GM23338 (cell line): ENCODE results near the gene SETMAR. TPM values are rescaled to one million over a fixed set of nuclear protein-coding genes. Genes with fewer than 3 reads are reported as not detected.

Experiments used
- ATAC-seq: fragments of 200-7000 bp; cut with Tn5 transposase; 3 replicates; pipeline ENCODE4 v1.9.1; 2020
- DNase-seq: peaks from one replicate; pipeline ENCODE4 v3.0.0-alpha.2; 2015; ENCODE audit warnings: low spot score
- H2AFZ ChIP-seq: fragments of 200-600 bp; sonication (generic); 2 replicates; pipeline ENCODE4 v1.8.0; 2016; ENCODE audit warnings: antibody characterized with exemption, mild to moderate bottlenecking, moderate library complexity
- H3F3A ChIP-seq: fragments of 200-600 bp; sonication (generic); replicated peaks from 2 replicates; pipeline ENCODE4 v1.8.0; 2017; ENCODE audit warnings: antibody characterized with exemption, mixed run types, low read depth
- H3K27ac ChIP-seq: fragments of 200-600 bp; sonication (generic); 2 replicates; pipeline ENCODE4 v1.6.1; 2016; ENCODE audit warnings: low read depth
- H3K27me3 ChIP-seq: fragments of 200-600 bp; sonication (generic); 2 replicates; pipeline ENCODE4 v1.8.0; 2016; ENCODE audit warnings: mild to moderate bottlenecking, mixed run types, moderate library complexity; ENCODE audit not compliant: insufficient read depth
- H3K36me3 ChIP-seq: fragments of 200-600 bp; sonication (generic); 2 replicates; pipeline ENCODE4 v1.8.0; 2016; ENCODE audit warnings: mild to moderate bottlenecking; ENCODE audit not compliant: insufficient read depth
- H3K4me1 ChIP-seq: fragments of 200-600 bp; sonication (generic); 2 replicates; pipeline ENCODE4 v1.8.0; 2016; ENCODE audit warnings: mild to moderate bottlenecking, moderate library complexity; ENCODE audit not compliant: insufficient read depth
- H3K4me2 ChIP-seq: fragments of 200-600 bp; sonication (generic); 2 replicates; pipeline ENCODE4 v1.7.1; 2017; ENCODE audit warnings: mixed run types
- H3K4me3 ChIP-seq: fragments of 200-600 bp; sonication (generic); 2 replicates; pipeline ENCODE4 v1.6.1; 2016; ENCODE audit warnings: mixed run types
- H3K79me2 ChIP-seq: fragments of 200-600 bp; sonication (generic); replicated peaks from 2 replicates; pipeline ENCODE4 v1.8.0; 2017; ENCODE audit warnings: mild to moderate bottlenecking; ENCODE audit not compliant: insufficient read depth
- H3K9me2 ChIP-seq: fragments of 200-600 bp; sonication (generic); 2 replicates; pipeline ENCODE4 v1.8.0; 2017; ENCODE audit not compliant: insufficient read depth
- H4K20me1 ChIP-seq: fragments of 200-600 bp; sonication (generic); replicated peaks from 2 replicates; pipeline ENCODE4 v1.8.0; 2017; ENCODE audit warnings: mild to moderate bottlenecking; ENCODE audit not compliant: insufficient read depth
- H3K27ac Mint-ChIP-seq: 2 replicates; pipeline ENCODE4 v1.8.0; 2020; ENCODE audit warnings: inconsistent platforms, mild to moderate bottlenecking, moderate library complexity, mixed read lengths
- H3K27me3 Mint-ChIP-seq: 3 replicates; pipeline ENCODE4 v1.8.0; 2022; ENCODE audit warnings: low read depth, mild to moderate bottlenecking, moderate library complexity, mixed read lengths, inconsistent platforms; ENCODE audit not compliant: insufficient read depth, poor library complexity
- H3K36me3 Mint-ChIP-seq: 3 replicates; pipeline ENCODE4 v1.8.0; 2021; ENCODE audit warnings: low read depth, mild to moderate bottlenecking, inconsistent platforms, moderate library complexity, mixed read lengths
- H3K4me1 Mint-ChIP-seq: 3 replicates; pipeline ENCODE4 v1.8.0; 2020; ENCODE audit warnings: mild to moderate bottlenecking, inconsistent platforms, mixed read lengths
- H3K4me3 Mint-ChIP-seq: 3 replicates; pipeline ENCODE4 v1.8.0; 2021; ENCODE audit warnings: moderate library complexity, mild to moderate bottlenecking, inconsistent platforms, mixed read lengths
- H3K9me3 Mint-ChIP-seq: 3 replicates; pipeline ENCODE4 v1.8.0; 2020; ENCODE audit warnings: moderate library complexity, mild to moderate bottlenecking, inconsistent platforms, mixed read lengths
- CREB1 ChIP-seq: fragments of 250-450 bp; sonication (Bioruptor Pico); IDR thresholded peaks from 2 replicates; pipeline ENCODE4 v1.5.0; 2020; ENCODE audit warnings: low read depth, mild to moderate bottlenecking, moderate library complexity
- EZH2 ChIP-seq: fragments of 200-600 bp; sonication (generic); IDR thresholded peaks from one replicate; pipeline ENCODE4 v1.8.0; 2017; ENCODE audit warnings: antibody characterized with exemption, mild to moderate bottlenecking, low read depth; ENCODE audit not compliant: unreplicated experiment
- NANOG ChIP-seq: IDR thresholded peaks from 2 replicates; pipeline ENCODE4 v1.6.1; 2016; ENCODE audit warnings: antibody characterized with exemption, borderline replicate concordance
- POLR2AphosphoS5 ChIP-seq: IDR thresholded peaks from 2 replicates; pipeline ENCODE4 v1.6.1; 2016; ENCODE audit warnings: antibody characterized with exemption, low read depth
- ZNF114 ChIP-seq: fragments of 250-450 bp; sonication (Bioruptor Pico); IDR thresholded peaks from 2 replicates; pipeline ENCODE4 v1.5.0; 2020; ENCODE audit warnings: mild to moderate bottlenecking, moderate library complexity
- ZNF331 ChIP-seq: fragments of 250-450 bp; sonication (Bioruptor Pico); IDR thresholded peaks from 2 replicates; pipeline ENCODE4 v1.5.0; 2020; ENCODE audit warnings: low read depth, mild to moderate bottlenecking, moderate library complexity
- polyA plus RNA-seq: library from polyadenylated mRNA; unstranded; fragments of >200 nt; fragmentation: Nextera tagmentation; extraction: Ambion mirVana; gene quantifications from 2 replicates; pipeline ENCODE4 v1.2.1, GENCODE V29; 2016
- total RNA-seq: library from RNA; depleted of rRNA; stranded (reverse); fragments of >200 nt; shearing (Covaris generic); gene quantifications from 2 replicates; pipeline ENCODE4 v1.2.3, GENCODE V29; 2014
- TF ChIP-seq, protein P1 (sequence below): IDR thresholded peaks from one replicate; pipeline ENCODE4 v1.6.1; 2018; ENCODE audit warnings: antibody characterized with exemption; ENCODE audit not compliant: unreplicated experiment
- TF ChIP-seq, protein P2 (sequence below), 2 experiments: fragments of 200-600 bp in 1 of 2; sonication (generic) in 1 of 2; conservative IDR thresholded peaks; 2 replicates each; pipeline versions ENCODE4 v1.5.1 to v1.6.1; 2016 to 2017; ENCODE audit warnings: antibody characterized with exemption in 2 of 2, low read depth in 2 of 2, mild to moderate bottlenecking in 2 of 2, moderate library complexity in 1 of 2

Gene SETMAR
- total and polyA plus RNA-seq, 2 experiments from 2014 or later = 11.2 to 19.8 TPM

DNA sequence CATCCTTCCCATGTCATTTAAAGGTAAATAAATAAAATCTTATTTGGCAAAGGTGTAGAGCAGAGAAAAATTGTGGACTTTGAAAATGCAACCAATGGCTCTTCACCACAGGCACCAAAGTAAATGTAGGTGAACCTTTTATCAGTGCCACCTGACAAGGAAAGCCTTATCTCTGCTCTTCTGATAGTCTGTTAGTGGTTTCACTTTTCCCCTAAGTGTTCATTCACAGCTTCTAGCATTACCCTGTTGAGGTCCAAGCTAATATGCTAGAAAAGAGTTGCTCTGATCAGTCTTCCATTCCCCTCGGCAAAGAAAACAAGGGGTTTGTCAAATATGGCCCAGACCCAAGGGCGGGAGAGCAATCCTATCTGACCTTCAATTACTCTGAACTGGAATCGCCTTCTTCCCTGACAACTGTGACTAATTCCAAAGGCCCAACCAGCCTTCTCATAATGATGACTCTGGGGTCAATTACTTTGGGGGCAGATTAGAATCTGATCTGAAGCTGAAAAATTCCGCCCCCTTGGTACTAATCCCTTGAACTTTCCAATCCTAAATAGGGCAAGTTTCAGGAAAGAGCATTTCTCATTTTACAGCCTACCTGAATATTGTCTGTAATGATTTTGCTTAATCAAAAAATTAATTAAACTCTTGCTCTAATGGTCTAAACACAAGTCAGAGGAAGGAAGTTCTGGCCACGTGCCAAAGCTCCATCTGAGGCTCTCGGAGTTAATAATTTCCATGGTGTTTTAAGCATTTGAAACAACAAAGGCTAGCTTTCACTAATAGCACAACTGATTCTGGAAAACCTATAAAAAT is 52.4 kb downstream of the SETMAR start:
- Histone ChIP-seq H2AFZ (no peak overlapping the region), H4K20me1 (no peaks in the 10 kb centered on the region), H3K4me3 (no peak overlapping the region), H3K9me2 (no peaks in the 10 kb centered on the region), H3K36me3 (no peaks in the 10 kb centered on the region), H3K79me2 (no peaks in the 10 kb centered on the region), H3K4me1 (no peaks in the 10 kb centered on the region), H3K27ac (no peak overlapping the region), H3K4me2 (no peak overlapping the region), H3F3A (no peaks in the 10 kb centered on the region), H3K27me3 (no peaks in the 10 kb centered on the region)
- ATAC-seq = no peak
- Mint-ChIP-seq H3K36me3 (no peaks in the 10 kb centered on the region), H3K9me3 (no peaks in the 10 kb centered on the region), H3K27ac (no peak overlapping the region), H3K4me1 (no peaks in the 10 kb centered on the region; the same call in 2 of the 3 replicates), H3K27me3 (no peaks in the 10 kb centered on the region), H3K4me3 (no peak overlapping the region)
- no peak for TF ChIP-seq EZH2
- no peak for TF ChIP-seq ZNF114 (CRISPR knock-in tag)
- no peak for TF ChIP-seq CREB1 (CRISPR knock-in tag)
- no peak for TF ChIP-seq ZNF331
- TF ChIP-seq, protein P1, sequence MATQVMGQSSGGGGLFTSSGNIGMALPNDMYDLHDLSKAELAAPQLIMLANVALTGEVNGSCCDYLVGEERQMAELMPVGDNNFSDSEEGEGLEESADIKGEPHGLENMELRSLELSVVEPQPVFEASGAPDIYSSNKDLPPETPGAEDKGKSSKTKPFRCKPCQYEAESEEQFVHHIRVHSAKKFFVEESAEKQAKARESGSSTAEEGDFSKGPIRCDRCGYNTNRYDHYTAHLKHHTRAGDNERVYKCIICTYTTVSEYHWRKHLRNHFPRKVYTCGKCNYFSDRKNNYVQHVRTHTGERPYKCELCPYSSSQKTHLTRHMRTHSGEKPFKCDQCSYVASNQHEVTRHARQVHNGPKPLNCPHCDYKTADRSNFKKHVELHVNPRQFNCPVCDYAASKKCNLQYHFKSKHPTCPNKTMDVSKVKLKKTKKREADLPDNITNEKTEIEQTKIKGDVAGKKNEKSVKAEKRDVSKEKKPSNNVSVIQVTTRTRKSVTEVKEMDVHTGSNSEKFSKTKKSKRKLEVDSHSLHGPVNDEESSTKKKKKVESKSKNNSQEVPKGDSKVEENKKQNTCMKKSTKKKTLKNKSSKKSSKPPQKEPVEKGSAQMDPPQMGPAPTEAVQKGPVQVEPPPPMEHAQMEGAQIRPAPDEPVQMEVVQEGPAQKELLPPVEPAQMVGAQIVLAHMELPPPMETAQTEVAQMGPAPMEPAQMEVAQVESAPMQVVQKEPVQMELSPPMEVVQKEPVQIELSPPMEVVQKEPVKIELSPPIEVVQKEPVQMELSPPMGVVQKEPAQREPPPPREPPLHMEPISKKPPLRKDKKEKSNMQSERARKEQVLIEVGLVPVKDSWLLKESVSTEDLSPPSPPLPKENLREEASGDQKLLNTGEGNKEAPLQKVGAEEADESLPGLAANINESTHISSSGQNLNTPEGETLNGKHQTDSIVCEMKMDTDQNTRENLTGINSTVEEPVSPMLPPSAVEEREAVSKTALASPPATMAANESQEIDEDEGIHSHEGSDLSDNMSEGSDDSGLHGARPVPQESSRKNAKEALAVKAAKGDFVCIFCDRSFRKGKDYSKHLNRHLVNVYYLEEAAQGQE = no peak
- TF ChIP-seq, protein P2, sequence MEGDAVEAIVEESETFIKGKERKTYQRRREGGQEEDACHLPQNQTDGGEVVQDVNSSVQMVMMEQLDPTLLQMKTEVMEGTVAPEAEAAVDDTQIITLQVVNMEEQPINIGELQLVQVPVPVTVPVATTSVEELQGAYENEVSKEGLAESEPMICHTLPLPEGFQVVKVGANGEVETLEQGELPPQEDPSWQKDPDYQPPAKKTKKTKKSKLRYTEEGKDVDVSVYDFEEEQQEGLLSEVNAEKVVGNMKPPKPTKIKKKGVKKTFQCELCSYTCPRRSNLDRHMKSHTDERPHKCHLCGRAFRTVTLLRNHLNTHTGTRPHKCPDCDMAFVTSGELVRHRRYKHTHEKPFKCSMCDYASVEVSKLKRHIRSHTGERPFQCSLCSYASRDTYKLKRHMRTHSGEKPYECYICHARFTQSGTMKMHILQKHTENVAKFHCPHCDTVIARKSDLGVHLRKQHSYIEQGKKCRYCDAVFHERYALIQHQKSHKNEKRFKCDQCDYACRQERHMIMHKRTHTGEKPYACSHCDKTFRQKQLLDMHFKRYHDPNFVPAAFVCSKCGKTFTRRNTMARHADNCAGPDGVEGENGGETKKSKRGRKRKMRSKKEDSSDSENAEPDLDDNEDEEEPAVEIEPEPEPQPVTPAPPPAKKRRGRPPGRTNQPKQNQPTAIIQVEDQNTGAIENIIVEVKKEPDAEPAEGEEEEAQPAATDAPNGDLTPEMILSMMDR (conservative IDR thresholded peaks at IDR 0.05; ENCODE audit: low read depth in 2 of 2) = no peak
- no peak for TF ChIP-seq NANOG
- no peak for DNase-seq

DNA sequence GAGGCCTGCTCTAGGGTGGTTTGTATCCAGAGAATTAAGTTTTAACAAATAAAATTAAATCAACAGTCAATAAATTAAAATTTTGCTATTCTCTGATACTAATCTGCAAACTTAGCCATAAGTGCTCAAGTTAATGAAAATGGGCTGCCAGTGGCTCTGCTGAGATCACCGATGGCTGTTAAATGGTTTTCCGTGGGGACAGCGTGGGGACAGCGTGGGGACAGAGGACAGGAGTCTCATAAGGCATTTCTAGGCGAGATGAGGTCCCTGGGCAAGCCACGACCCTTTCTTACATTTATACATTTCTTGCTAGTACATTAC is 53.0 kb downstream of the SETMAR start:
- no peak for ATAC-seq
- TF ChIP-seq, protein P2 (conservative IDR thresholded peaks at IDR 0.05; ENCODE audit: low read depth in 2 of 2) = no peak
- no peak for TF ChIP-seq ZNF331
- no peak for TF ChIP-seq POLR2AphosphoS5

More for the DNA sequence above, 53.0 kb downstream of the SETMAR start:
- no peak overlapping the region for H3K4me3 Mint-ChIP-seq
- H3K4me3 ChIP-seq = no peak overlapping the region
- H3K27ac Mint-ChIP-seq = no peak overlapping the region
- H3K36me3 Mint-ChIP-seq = no peaks in the 10 kb centered on the region
- H3K27me3 Mint-ChIP-seq = no peaks in the 10 kb centered on the region
- H3K9me3 Mint-ChIP-seq = no peaks in the 10 kb centered on the region
- no peak overlapping the region for H3K27ac ChIP-seq
- H3K79me2 ChIP-seq = no peaks in the 10 kb centered on the region
- H3F3A ChIP-seq = no peaks in the 10 kb centered on the region
- no peaks in the 10 kb centered on the region; the same call in 2 of the 3 replicates for H3K4me1 Mint-ChIP-seq
- H4K20me1 ChIP-seq = no peaks in the 10 kb centered on the region
- DNase-seq = no peak
- no peak overlapping the region for H2AFZ ChIP-seq
- H3K4me1 ChIP-seq = no peaks in the 10 kb centered on the region
- H3K9me2 ChIP-seq = no peaks in the 10 kb centered on the region
- H3K36me3 ChIP-seq = no peaks in the 10 kb centered on the region
- H3K27me3 ChIP-seq = no peaks in the 10 kb centered on the region
- no peak overlapping the region for H3K4me2 ChIP-seq
